Measurements from ENCODE around the gene KRT2. TPM values are rescaled to one million over a fixed set of nuclear protein-coding genes. Genes with fewer than 3 reads are reported as not detected.

Gene KRT2
- total and polyA plus RNA-seq, 8 donors = not detected

DNA sequence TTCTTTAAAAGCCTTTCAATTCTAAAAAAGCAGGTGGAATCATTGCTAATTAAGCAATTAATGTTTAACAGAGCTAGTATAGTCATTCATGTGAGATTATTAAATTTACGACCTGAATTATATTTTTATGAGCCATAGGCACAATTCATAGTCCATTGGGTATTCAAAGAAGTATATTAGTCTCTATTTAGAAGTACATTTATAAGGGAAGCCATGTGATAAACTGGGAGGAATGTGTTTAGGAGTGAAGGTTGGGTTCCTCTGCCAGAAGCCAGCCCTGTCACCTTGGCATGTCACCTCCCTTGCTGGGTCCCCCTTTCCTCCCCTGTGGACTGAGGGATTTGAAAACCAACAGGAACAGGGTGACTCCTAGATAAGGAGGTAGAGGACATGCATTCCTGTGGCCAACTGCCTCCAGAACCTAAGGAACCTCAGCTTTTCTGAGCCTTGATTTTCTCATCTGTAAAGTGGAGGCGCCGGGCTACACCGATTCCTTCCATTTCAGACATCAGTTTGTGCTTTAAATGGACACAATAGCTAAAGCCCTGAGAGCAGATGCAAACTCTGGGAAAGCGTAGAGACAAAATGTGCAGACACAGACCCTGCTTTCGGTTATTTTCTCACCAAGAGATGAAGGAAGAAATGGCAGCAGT lies 5.4 kb upstream of the KRT2 start:
- Histone ChIP-seq H3K27ac (no peak overlapping the region), H3K4me1 (no peaks in the 10 kb centered on the region), H3K9me3 (no peaks in the 10 kb centered on the region), H3K27me3 (peaks cover 0 to 38% of the 10 kb centered on the region in 2 donors), H3K36me3 (no peaks in the 10 kb centered on the region), H3K4me3 (no peak overlapping the region)
- intact Hi-C loops (cut with DNase I) = no loop called here
- TF ChIP-seq, protein P1, sequence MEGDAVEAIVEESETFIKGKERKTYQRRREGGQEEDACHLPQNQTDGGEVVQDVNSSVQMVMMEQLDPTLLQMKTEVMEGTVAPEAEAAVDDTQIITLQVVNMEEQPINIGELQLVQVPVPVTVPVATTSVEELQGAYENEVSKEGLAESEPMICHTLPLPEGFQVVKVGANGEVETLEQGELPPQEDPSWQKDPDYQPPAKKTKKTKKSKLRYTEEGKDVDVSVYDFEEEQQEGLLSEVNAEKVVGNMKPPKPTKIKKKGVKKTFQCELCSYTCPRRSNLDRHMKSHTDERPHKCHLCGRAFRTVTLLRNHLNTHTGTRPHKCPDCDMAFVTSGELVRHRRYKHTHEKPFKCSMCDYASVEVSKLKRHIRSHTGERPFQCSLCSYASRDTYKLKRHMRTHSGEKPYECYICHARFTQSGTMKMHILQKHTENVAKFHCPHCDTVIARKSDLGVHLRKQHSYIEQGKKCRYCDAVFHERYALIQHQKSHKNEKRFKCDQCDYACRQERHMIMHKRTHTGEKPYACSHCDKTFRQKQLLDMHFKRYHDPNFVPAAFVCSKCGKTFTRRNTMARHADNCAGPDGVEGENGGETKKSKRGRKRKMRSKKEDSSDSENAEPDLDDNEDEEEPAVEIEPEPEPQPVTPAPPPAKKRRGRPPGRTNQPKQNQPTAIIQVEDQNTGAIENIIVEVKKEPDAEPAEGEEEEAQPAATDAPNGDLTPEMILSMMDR (IDR thresholded peaks at IDR 0.05) = no peak
- DNase-seq (no peak), ATAC-seq (no peak)

- Histone ChIP-seq H3K36me3 (no peaks in the 10 kb centered on the region), H3K9me3 (no peaks in the 10 kb centered on the region), H3K4me3 (no peak overlapping the region), H3K4me1 (no peaks in the 10 kb centered on the region), H3K27me3 (peaks cover 0 to 43% of the 10 kb centered on the region in 2 donors), H3K27ac (no peak overlapping the region)
- intact Hi-C loops (cut with DNase I) = no loop called here
- no peak for DNase-seq
- TF ChIP-seq, protein P1 (IDR thresholded peaks at IDR 0.05) = no peak
- ATAC-seq = no peak
These were observed 4.6 kb upstream of the KRT2 start for GRCh38 chr12:52656616-52657015.

DNA sequence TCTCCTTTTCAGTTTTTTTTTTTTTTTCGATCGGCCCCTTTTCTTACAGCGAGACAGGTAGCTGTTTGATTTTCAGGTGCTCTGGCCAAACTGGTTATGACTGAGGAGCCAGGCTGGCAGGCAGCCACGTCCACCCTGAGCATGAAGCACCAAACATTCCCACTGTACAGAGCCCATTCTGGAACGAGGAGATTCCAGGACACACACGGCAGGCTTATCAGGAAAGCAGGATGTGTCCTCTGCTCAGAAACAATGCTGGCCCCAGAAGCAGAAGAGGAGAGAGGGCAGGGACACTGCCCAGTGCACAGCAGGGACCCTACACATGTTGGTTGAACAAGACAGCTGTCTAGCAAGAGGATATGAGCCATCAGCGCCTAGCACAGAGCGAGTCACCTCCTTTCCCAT lies 3.7 kb upstream of the KRT2 start:
- DNase-seq (peak in 2 of 4 donors; percentile 8 to 50), ATAC-seq (peak; percentile 85)
- Histone ChIP-seq H3K9me3 (no peaks in the 10 kb centered on the region), H3K4me3 (no peak overlapping the region), H3K27ac (no peak overlapping the region), H3K36me3 (no peaks in the 10 kb centered on the region), H3K4me1 (no peaks in the 10 kb centered on the region), H3K27me3 (peaks cover 0 to 52% of the 10 kb centered on the region in 2 donors)
- intact Hi-C loops (cut with DNase I) = no loop called here
- TF ChIP-seq, protein P1 (IDR thresholded peaks at IDR 0.05) = no peak

GRCh38 chr12:52655251-52655650 lies 3.2 kb upstream of the KRT2 start:
- H3K4me1 ChIP-seq = no peaks in the 10 kb centered on the region
- DNase-seq (no peak), ATAC-seq (peak; percentile 25)
- H3K9me3 ChIP-seq = no peaks in the 10 kb centered on the region
- H3K27me3 ChIP-seq = peaks cover 0 to 52% of the 10 kb centered on the region in 2 donors
- TF ChIP-seq, protein P1 (IDR thresholded peaks at IDR 0.05) = no peak
- no peak overlapping the region for H3K4me3 ChIP-seq
- no peak overlapping the region for H3K27ac ChIP-seq
- H3K36me3 ChIP-seq = no peaks in the 10 kb centered on the region
- intact Hi-C loops (cut with DNase I) = no loop called here

DNA sequence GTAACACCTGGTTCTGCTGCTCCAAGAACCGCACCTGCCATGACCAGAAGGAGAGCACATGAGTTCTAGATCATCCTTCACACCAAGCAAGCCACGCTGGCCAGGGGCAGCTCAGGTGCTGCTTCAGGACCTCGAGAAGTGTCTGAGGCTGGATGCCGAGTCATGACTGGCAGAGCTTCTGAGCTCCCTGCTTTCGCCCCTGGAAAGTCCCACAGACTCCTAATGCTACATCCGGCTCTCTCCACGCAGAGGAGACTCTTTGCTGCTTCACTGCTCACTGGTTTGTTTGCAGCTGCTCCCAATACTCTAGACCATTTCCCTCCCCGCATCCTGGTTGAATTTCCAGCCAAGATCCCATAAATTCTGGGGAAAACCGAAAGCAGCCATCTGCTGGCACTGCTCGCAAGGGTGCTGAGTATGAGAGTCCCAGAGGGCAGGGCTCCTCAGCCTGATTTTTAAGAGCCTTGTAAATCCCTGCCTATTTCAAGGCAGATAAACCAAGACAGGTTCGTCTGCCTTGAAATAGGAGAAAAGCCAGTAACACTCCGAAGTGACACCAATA lies 1.4 kb downstream of the KRT2 start:
- H3K27ac ChIP-seq = no peak overlapping the region
- intact Hi-C loops (cut with DNase I) = no loop called here
- no peaks in the 10 kb centered on the region for H3K4me1 ChIP-seq
- no peaks in the 10 kb centered on the region for H3K36me3 ChIP-seq
- H3K9me3 ChIP-seq = no peaks in the 10 kb centered on the region
- DNase-seq (no peak), ATAC-seq (no peak)
- H3K27me3 ChIP-seq = peaks cover 0 to 41% of the 10 kb centered on the region in 2 donors
- TF ChIP-seq, protein P1 (IDR thresholded peaks at IDR 0.05) = no peak
- no peak overlapping the region for H3K4me3 ChIP-seq
